Measurements from ENCODE around the gene CD2AP. TPM values are rescaled to one million over a fixed set of nuclear protein-coding genes. Genes with fewer than 3 reads are reported as not detected.
A peak's percentile ranks its signal among the peaks of the same experiment; 100 is the strongest.

Gene CD2AP
- total RNA-seq, 1 donor, result 30.4 TPM

DNA sequence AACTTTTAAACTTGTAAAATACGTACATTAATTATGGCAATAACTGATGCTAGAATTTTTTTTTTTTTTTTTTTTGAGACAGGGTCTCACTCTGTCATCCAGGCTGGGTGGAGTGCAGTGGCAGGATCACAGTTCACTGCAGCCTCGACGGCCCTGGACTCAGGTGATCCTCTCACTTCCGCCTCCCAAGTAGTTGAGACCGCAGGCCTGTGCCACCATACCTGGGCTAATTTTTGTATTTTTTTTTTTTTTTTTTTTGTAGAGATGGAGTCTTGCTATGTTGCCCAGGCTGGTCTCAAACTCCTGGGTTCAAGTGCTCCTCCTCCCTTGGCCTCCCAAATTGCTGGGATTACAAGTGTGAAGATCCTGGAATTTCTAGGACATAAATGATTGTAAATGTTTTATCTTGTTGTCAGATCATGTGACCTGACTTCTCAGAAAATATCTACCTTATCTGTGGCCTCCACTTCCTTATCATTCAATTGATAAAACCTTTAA is 2.2 kb upstream of the CD2AP start:
- Histone ChIP-seq H3K27ac (ENCODE audit: low read depth, low read length) (no peak overlapping the region), H3K79me2 (ENCODE audit: insufficient read depth, low read length) (peaks cover 25% of the 10 kb centered on the region), H4K20me1 (ENCODE audit: insufficient read depth, low read length) (peaks cover 5% of the 10 kb centered on the region), H3K4me2 (ENCODE audit: insufficient read depth, low read length) (no peak overlapping the region), H3K9me3 (ENCODE audit: low read depth, low read length) (no peaks in the 10 kb centered on the region), H3K27me3 (ENCODE audit: insufficient read depth, low read length) (no peaks in the 10 kb centered on the region), H3K4me1 (ENCODE audit: insufficient read depth, low read length) (peaks cover 3% of the 10 kb centered on the region), H2AFZ (ENCODE audit: low read length) (no peak overlapping the region), H3K36me3 (ENCODE audit: insufficient read depth, low read length) (no peaks in the 10 kb centered on the region), H3K4me3 (ENCODE audit: insufficient read depth, low read length) (no peak overlapping the region)
- no peak for DNase-seq (ENCODE audit: insufficient read length, low spot score, missing footprints)
- TF ChIP-seq, protein P1, sequence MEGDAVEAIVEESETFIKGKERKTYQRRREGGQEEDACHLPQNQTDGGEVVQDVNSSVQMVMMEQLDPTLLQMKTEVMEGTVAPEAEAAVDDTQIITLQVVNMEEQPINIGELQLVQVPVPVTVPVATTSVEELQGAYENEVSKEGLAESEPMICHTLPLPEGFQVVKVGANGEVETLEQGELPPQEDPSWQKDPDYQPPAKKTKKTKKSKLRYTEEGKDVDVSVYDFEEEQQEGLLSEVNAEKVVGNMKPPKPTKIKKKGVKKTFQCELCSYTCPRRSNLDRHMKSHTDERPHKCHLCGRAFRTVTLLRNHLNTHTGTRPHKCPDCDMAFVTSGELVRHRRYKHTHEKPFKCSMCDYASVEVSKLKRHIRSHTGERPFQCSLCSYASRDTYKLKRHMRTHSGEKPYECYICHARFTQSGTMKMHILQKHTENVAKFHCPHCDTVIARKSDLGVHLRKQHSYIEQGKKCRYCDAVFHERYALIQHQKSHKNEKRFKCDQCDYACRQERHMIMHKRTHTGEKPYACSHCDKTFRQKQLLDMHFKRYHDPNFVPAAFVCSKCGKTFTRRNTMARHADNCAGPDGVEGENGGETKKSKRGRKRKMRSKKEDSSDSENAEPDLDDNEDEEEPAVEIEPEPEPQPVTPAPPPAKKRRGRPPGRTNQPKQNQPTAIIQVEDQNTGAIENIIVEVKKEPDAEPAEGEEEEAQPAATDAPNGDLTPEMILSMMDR (IDR thresholded peaks at IDR 0.05; ENCODE audit: extremely low read depth, low read depth, low read length), result no peak

DNA sequence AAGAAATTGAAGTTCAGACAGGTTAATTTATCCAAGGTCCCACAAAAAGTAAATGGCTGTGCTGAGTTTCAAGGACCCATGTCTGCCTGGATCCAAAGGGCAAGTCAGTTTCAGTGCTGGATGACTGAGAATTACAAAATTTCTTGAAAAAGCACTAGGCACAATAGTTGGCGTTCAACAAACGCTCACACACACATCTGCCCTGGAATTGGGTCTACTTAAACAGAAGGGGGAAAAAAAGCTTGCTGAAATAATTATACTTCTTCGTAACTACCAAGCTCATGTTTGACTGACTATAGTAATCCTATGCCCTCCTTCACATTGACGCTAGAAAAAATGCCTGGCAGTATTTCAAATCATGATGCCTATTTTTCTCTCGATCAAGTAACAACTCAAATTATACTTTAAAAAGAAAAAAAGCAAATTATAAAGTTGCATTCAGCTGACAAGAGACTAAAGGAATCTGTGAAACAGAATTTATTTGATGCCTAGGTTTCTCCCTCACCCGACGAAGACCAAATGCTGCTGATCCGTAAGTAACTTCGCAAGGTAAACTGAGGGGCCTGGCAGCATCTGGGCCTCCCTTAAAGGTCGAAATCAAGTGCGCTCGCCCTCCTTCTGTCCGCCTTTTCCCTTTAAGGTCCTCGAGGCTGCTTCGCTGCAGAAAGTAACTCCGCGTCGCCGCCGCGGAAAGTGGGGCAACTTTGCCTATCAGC is 650 bp upstream of the CD2AP start:
- peak overlapping the region; percentile 92 for H3K4me2 ChIP-seq (ENCODE audit: insufficient read depth, low read length)
- H3K4me3 ChIP-seq (ENCODE audit: insufficient read depth, low read length), result peak overlapping the region; percentile 89
- H3K9me3 ChIP-seq (ENCODE audit: low read depth, low read length), result no peaks in the 10 kb centered on the region
- no peak for DNase-seq (ENCODE audit: insufficient read length, low spot score, missing footprints)
- H3K79me2 ChIP-seq (ENCODE audit: insufficient read depth, low read length), result peaks cover 40% of the 10 kb centered on the region
- peak overlapping the region; percentile 96 for H2AFZ ChIP-seq (ENCODE audit: low read length)
- H3K36me3 ChIP-seq (ENCODE audit: insufficient read depth, low read length), result no peaks in the 10 kb centered on the region
- no peaks in the 10 kb centered on the region for H3K27me3 ChIP-seq (ENCODE audit: insufficient read depth, low read length)
- peaks cover 5% of the 10 kb centered on the region for H4K20me1 ChIP-seq (ENCODE audit: insufficient read depth, low read length)
- TF ChIP-seq, protein P1 (IDR thresholded peaks at IDR 0.05; ENCODE audit: extremely low read depth, low read depth, low read length), result no peak
- H3K27ac ChIP-seq (ENCODE audit: low read depth, low read length), result peak overlapping the region; percentile 75
- H3K4me1 ChIP-seq (ENCODE audit: insufficient read depth, low read length), result peaks cover 3% of the 10 kb centered on the region

GRCh38 chr6:47478233-47479139 is 897 bp downstream of the CD2AP start:
- Histone ChIP-seq H3K9me3 (ENCODE audit: low read depth, low read length) (no peaks in the 10 kb centered on the region), H3K4me2 (ENCODE audit: insufficient read depth, low read length) (peak overlapping the region; percentile 92), H3K79me2 (ENCODE audit: insufficient read depth, low read length) (peaks cover 52% of the 10 kb centered on the region), H2AFZ (ENCODE audit: low read length) (peak overlapping the region; percentile 96), H3K36me3 (ENCODE audit: insufficient read depth, low read length) (no peaks in the 10 kb centered on the region), H3K27ac (ENCODE audit: low read depth, low read length) (peak overlapping the region; percentile 75), H3K4me1 (ENCODE audit: insufficient read depth, low read length) (peaks cover 10% of the 10 kb centered on the region), H3K27me3 (ENCODE audit: insufficient read depth, low read length) (no peaks in the 10 kb centered on the region), H3K4me3 (ENCODE audit: insufficient read depth, low read length) (peak overlapping the region; percentile 89), H4K20me1 (ENCODE audit: insufficient read depth, low read length) (peaks cover 5% of the 10 kb centered on the region)
- DNase-seq (ENCODE audit: insufficient read length, low spot score, missing footprints), result peak; percentile 83
- TF ChIP-seq, protein P1 (IDR thresholded peaks at IDR 0.05; ENCODE audit: extremely low read depth, low read depth, low read length), result no peak

GRCh38 chr6:47479140-47479508 is 1.5 kb downstream of the CD2AP start:
- TF ChIP-seq, protein P1 (IDR thresholded peaks at IDR 0.05; ENCODE audit: extremely low read depth, low read depth, low read length), result no peak
- Histone ChIP-seq H4K20me1 (ENCODE audit: insufficient read depth, low read length) (peaks cover 5% of the 10 kb centered on the region), H3K36me3 (ENCODE audit: insufficient read depth, low read length) (no peaks in the 10 kb centered on the region), H3K27me3 (ENCODE audit: insufficient read depth, low read length) (no peaks in the 10 kb centered on the region), H3K9me3 (ENCODE audit: low read depth, low read length) (no peaks in the 10 kb centered on the region), H3K4me1 (ENCODE audit: insufficient read depth, low read length) (peaks cover 16% of the 10 kb centered on the region), H3K79me2 (ENCODE audit: insufficient read depth, low read length) (peaks cover 52% of the 10 kb centered on the region), H2AFZ (ENCODE audit: low read length) (peak overlapping the region; percentile 96), H3K27ac (ENCODE audit: low read depth, low read length) (peak overlapping the region; percentile 75), H3K4me2 (ENCODE audit: insufficient read depth, low read length) (peak overlapping the region; percentile 92), H3K4me3 (ENCODE audit: insufficient read depth, low read length) (peak overlapping the region; percentile 89)
- no peak for DNase-seq (ENCODE audit: insufficient read length, low spot score, missing footprints)
